CD4-positive, alpha-beta T cell treated with Interleukin-6 for 4 hours (primary cell): ENCODE results near the gene C10orf90.

Experiments used
- DNase-seq: peaks from one replicate; pipeline ENCODE4 v3.0.0-alpha.2; 2020; ENCODE audit warnings: mixed read lengths

C10orf90 gene

DNA sequence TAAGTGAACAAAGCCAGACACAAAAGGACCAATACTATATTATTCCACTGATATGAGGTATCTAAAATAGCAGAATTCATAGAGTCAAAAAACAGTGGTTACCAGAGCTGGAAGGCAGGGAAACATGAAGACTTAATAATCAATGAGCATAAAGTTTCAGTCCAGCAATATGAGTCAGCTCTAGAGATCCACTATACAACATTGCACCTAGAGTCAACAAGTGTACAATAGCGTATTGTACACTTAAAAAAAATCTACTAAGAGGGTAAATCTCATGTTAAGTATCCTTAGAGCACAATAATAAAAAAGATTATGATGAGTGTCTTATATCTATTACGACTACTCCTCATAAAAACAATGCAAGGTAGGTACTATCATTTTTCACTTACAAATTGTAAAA, 36.1 kb downstream of the C10orf90 start:
- no peak for DNase-seq

- no peak for DNase-seq
These were observed 37.8 kb downstream of the C10orf90 start for GRCh38 chr10:126632705-126633104.

DNA sequence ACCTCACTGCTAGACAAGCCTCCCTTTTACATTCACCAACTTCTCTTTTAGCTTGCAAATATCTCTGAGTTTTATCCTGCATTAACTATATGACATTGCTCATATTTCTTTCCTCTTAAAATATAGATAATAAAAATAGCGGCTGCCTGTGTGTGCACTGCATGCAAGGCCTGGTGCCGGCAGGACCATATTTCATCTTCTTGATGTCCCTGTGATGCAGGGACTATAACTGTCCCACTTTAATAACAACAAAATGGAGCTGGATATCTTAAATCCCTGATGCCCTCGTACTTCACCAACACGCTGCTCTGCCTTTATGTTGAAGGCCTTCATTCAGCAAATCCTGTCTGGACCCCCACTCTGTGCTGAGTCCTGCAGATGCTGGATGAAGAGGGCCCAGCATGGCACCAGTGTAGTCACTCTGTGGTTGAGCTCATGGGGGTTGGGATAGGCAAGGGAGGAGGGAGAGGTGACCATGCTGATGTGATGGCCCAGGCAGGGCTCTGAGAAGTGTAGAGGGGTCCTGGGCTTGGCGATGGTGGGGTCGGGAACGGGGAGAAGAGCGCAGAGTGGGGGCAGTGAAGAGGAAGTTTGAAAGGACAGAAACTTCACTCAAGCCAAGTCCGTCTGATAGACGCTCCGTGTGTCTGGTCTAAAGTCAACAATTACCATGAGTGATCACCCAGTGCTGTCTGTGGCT, 40.4 kb downstream of the C10orf90 start:
- DNase-seq, result no peak

- no peak for DNase-seq
These were observed 41.7 kb downstream of the C10orf90 start for GRCh38 chr10:126628746-126629145.

GRCh38 chr10:126621846-126622245, 48.6 kb downstream of the C10orf90 start:
- no peak for DNase-seq

DNA sequence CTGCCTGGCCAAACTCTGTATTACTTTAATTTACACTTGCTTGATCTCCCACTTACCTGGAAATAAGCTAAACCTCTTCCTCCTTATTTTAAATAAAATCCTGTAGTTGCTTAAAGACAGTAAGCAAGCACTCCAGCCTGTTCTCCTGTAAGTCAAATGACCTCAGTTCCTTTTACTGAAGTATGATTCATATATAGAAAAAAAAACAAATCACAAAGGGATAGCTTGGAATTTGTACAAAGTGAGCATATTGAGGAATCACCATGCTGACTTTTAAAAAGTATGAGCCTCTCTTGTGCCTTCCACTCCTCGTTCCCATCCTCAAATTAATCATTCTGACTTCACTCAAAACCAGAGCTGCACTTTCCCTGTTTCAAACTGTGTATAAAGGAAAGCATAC, 52.0 kb downstream of the C10orf90 start:
- DNase-seq, result no peak

GRCh38 chr10:126617733-126618132, 52.8 kb downstream of the C10orf90 start:
- DNase-seq, result no peak

GRCh38 chr10:126617208-126617607, 53.3 kb downstream of the C10orf90 start:
- no peak for DNase-seq

GRCh38 chr10:126616737-126617136, 53.8 kb downstream of the C10orf90 start:
- DNase-seq, result no peak

DNA sequence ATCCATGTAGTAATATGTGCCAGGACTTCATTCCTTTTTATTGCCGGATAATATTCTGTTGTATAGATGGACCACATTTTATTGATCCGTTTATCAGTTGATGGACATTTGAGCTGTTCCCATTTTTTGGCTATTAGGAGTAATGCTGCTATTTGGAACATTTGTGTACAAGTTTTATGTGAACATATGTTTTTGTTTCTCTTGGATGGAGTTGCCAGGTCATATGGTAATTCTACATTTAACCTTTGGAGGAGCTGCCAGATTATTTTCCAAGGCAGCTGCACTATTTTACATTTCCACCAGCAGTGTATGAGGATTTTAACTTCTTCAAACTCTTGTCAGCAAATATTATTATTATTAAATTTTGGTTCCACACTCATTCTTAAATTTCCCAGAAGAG, 59.2 kb downstream of the C10orf90 start:
- no peak for DNase-seq

- no peak for DNase-seq
These were observed 60.9 kb downstream of the C10orf90 start for GRCh38 chr10:126609566-126609965.

GRCh38 chr10:126599949-126600682, 70.4 kb downstream of the C10orf90 start:
- no peak for DNase-seq

- no peak for DNase-seq
These were observed 72.5 kb downstream of the C10orf90 start for GRCh38 chr10:126598009-126598408.

GRCh38 chr10:126597211-126597610, 73.3 kb downstream of the C10orf90 start:
- DNase-seq, result no peak

DNA sequence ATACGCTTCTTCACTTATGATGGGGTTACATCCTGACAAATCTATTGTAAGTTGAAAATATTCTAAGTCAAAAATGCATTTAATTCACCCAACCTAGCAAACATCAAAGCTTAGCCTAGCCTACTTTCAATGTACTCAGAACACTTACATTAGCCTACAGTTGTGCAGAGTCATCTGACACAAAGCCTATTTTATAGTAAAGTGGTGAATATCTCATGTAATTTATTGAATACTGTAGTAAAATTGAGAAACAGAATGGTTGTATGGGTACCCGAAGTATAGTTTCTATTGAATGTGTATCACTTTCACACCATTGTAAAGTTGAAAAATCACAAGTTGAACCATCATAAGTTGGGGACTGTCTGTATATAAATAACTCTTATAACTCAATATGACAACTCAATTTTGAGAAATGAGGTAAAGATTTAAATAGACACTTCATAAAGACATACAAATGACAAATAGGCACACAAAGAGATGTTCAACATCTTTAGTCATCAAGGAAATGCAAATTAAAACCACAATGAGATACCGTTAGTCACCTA, 73.9 kb downstream of the C10orf90 start:
- no peak for DNase-seq

DNA sequence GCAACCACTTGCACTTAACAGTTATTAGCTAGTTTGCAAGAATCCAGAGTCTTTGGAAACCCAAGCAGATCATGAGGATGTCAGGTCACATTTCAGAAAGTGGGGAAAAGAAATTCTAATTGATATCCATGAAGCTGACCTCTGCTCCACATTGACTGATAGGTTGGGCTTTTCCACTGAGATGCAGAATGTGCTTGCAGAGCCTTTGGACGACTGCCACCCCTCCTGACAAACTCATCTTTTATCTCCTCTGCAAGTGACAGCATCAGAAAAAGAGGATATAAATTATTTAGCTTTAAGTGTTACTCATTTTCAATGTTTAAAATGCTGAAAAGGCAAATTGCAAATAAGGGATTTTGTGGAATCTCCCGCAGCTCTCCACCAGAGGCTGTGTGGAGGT, 75.3 kb downstream of the C10orf90 start:
- DNase-seq, result no peak

GRCh38 chr10:126593968-126594701, 76.4 kb downstream of the C10orf90 start:
- no peak for DNase-seq

GRCh38 chr10:126592901-126593300, 77.6 kb downstream of the C10orf90 start:
- DNase-seq, result no peak

DNA sequence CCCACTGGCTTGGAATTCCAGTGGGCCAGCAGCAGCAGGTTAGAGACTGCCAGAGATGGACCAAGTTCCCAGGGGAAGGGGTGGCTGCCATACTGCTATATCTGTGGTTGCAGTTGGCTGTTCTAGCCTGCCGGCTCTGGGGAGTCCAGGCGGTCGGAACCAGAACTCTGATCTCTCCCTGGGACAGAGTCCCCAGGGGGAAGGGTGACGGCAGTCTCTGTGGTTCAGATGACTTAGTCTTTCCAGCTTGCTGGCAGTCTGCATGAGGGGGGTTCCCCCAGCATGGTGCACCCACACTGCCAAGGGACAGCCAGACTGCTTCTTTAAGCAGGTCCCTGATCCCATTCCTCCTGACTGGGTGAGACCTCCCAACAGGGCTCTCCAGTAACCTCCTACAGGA, 82.5 kb downstream of the C10orf90 start:
- DNase-seq, result no peak

GRCh38 chr10:126586878-126587277, 83.6 kb downstream of the C10orf90 start:
- DNase-seq, result no peak

DNA sequence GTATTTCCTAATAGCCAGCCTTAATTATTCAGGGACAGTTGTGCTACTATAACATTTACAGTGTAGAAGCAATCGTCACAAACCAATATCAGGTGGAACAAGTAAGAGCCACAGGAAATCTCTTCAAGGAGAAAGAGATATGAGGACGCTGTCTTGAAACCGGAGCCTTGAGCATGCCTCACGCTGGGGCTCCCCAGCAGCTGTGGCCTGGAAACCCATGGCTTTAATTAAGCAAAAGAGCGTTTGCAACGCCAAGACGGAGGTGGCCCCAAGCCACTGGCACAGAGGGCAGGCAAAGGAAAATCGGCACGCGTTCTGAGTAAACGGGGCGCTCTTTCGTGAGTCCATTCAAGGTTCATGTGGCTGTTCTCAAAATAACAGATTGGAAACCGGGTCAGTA, 84.4 kb downstream of the C10orf90 start:
- DNase-seq, result no peak

DNA sequence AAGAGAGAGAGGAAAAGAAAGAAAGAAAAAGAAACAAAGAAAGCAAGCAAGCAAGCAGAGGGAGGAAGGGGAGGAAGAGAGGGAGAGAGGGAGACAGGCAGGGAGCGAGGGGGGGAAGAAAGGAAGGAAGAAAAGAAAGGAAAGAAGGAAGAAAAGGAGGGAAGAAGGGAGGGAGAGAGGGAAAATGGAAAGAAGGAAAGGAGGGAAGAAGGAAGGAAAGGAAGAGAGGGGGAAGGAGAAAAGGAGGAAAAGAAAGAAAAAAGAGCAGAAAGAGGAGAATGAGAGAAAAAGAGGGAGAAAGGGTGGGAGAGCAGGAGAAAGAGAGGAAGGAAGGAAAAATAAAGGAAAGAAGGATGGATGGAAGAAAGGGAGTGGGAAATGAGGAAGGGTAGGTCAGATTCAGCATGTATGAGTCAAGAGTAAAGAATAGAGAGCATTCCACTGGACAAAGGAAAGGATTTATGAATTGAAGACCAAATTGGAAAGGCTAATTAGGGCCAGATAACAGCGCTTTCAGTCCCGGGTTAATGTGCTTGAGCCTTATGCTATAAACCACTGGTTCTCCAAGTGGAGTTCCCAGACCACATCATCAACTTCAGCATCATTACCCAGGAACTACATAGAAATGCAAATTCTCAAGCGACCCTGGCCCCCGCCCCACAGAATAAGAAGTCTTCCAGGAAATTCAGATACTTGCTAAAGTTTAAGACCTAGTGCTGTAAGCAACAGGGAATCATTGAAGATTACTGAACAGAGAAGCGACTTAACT, 85.1 kb downstream of the C10orf90 start:
- no peak for DNase-seq

DNA sequence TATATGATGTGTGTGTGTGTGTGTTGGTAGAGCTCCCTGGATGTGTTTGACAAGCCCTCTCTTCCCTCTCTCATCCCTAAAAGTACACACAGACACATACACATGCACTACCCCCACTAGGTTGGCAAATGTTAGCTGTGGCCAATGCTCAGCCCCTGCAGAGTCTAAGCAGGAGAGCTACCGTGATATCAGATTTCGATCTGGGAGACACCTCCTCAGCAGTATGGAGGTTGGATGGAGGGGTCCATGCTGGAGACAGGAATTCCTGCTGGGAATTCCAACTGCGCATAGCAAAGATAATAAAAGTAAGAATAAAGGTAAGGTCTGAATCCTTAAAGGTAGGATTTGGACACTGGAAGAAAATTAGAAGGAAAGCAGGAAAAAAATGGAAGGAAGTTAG, 85.7 kb downstream of the C10orf90 start:
- no peak for DNase-seq
